ENCODE results near the gene GUCY1A1.

GUCY1A1 gene

DNA sequence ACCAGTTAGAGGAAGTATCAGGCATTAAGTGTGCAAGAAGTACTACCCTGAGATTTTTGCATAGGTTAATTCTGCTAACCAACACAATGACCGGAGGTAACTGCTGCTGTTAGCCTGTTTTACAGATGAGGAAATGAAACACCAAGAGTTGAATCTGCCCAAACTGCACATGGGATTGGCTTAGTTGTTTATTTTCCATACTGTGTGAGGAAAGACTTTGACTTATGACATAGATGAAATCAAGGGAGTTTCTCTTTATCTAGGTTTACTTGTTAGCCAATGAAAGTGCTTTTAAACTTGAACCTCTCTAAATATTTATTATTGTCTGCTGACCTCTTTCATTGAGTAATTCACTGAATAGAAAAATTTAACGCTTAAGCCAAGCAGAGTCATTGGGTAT is 102.4 kb downstream of the GUCY1A1 start:
- ChIA-PET CTCF (interaction anchor here (0.6 kb wide), 1 partner anchor 17 kb away, joined by 3 read pairs; no protein-coding TSS in a partner anchor), POLR2A (no interaction called here)

GRCh38 chr4:155772459-155773195 is 106.0 kb downstream of the GUCY1A1 start:
- Histone ChIP-seq H3K9me3 (ENCODE audit: control insufficient read depth, insufficient read depth, low read depth, low read length) (no peaks in the 10 kb centered on the region), H3K4me3 (ENCODE audit: low read depth, low read length) (no peak overlapping the region), H3K4me1 (ENCODE audit: control insufficient read depth, insufficient read depth, low read length) (no peaks in the 10 kb centered on the region), H3K27ac (ENCODE audit: extremely low read depth, low read depth, low read length) (no peak overlapping the region), H3K36me3 (ENCODE audit: control insufficient read depth in 2 of 2, insufficient read depth in 1 of 2, low read length in 2 of 2) (peaks cover 0 to 11% of the 10 kb centered on the region in 2 experiments; a peak in 2 of 3 replicates)
- POLR2A ChIA-PET, result no interaction called here
- CTCF ChIA-PET, result interaction anchor here (0.6 to 1.4 kb wide), 6 partner anchors 15 to 994 kb away, joined by 3 to 6 read pairs (median 3); no protein-coding TSS in a partner anchor
- no peak for TF ChIP-seq GLI4 (tag by site-specific recombination; IDR thresholded peaks at IDR 0.05)
- no peak for TF ChIP-seq ZNF169 (tag by site-specific recombination; IDR thresholded peaks at IDR 0.05)
- TF ChIP-seq AEBP2 (tag by site-specific recombination; IDR thresholded peaks at IDR 0.05; ENCODE audit: borderline replicate concordance), result no peak
- no peak for TF ChIP-seq TCF7L2 (IDR thresholded peaks at IDR 0.05; ENCODE audit: borderline replicate concordance, low read depth, low read length)
- TF ChIP-seq ZNF23 (tag by site-specific recombination; IDR thresholded peaks at IDR 0.05; ENCODE audit: borderline replicate concordance), result no peak
- no peak for TF ChIP-seq ZNF221 (tag by site-specific recombination; IDR thresholded peaks at IDR 0.05; ENCODE audit: borderline replicate concordance)
- TF ChIP-seq ZSCAN4 (tag by site-specific recombination; IDR thresholded peaks at IDR 0.05), result no peak
- TF ChIP-seq ZNF658 (tag by site-specific recombination; IDR thresholded peaks at IDR 0.05), result no peak
- no peak for TF ChIP-seq ZNF747 (tag by site-specific recombination; IDR thresholded peaks at IDR 0.05)

More for the DNA sequence above, 102.4 kb downstream of the GUCY1A1 start:
- H3K9me3 ChIP-seq (ENCODE audit: control insufficient read depth, insufficient read depth, low read depth, low read length), result no peaks in the 10 kb centered on the region
- no peak overlapping the region for H3K4me3 ChIP-seq (ENCODE audit: low read depth, low read length)
- H3K4me1 ChIP-seq (ENCODE audit: control insufficient read depth, insufficient read depth, low read length), result no peaks in the 10 kb centered on the region
- H3K27ac ChIP-seq (ENCODE audit: extremely low read depth, low read depth, low read length), result no peak overlapping the region
- TF ChIP-seq ZSCAN4 (tag by site-specific recombination; IDR thresholded peaks at IDR 0.05) (no peak), ZNF175 (tag by site-specific recombination; IDR thresholded peaks at IDR 0.05) (no peak), ZNF664 (tag by site-specific recombination; IDR thresholded peaks at IDR 0.05) (no peak), ZNF157 (tag by site-specific recombination; IDR thresholded peaks at IDR 0.05) (no peak), ZNF548 (tag by site-specific recombination; IDR thresholded peaks at IDR 0.05) (no peak), WT1 (tag by site-specific recombination; IDR thresholded peaks at IDR 0.05) (no peak), ZNF121 (tag by site-specific recombination; IDR thresholded peaks at IDR 0.05) (no peak), ZNF777 (tag by site-specific recombination; IDR thresholded peaks at IDR 0.05; ENCODE audit: borderline replicate concordance) (no peak), ZNF580 (tag by site-specific recombination; IDR thresholded peaks at IDR 0.05) (no peak), AEBP2 (tag by site-specific recombination; IDR thresholded peaks at IDR 0.05; ENCODE audit: borderline replicate concordance) (no peak), ZXDB (tag by site-specific recombination; IDR thresholded peaks at IDR 0.05) (no peak), PRDM1 (tag by site-specific recombination; IDR thresholded peaks at IDR 0.05) (no peak), ZBTB20 (tag by site-specific recombination; IDR thresholded peaks at IDR 0.05) (no peak), ZNF239 (tag by site-specific recombination; IDR thresholded peaks at IDR 0.05) (no peak), ZNF707 (tag by site-specific recombination; IDR thresholded peaks at IDR 0.05) (no peak), REPIN1 (tag by site-specific recombination; IDR thresholded peaks at IDR 0.05; ENCODE audit: low read depth) (no peak), SCRT2 (tag by site-specific recombination; IDR thresholded peaks at IDR 0.05) (no peak)
- TF ChIP-seq, protein P1, sequence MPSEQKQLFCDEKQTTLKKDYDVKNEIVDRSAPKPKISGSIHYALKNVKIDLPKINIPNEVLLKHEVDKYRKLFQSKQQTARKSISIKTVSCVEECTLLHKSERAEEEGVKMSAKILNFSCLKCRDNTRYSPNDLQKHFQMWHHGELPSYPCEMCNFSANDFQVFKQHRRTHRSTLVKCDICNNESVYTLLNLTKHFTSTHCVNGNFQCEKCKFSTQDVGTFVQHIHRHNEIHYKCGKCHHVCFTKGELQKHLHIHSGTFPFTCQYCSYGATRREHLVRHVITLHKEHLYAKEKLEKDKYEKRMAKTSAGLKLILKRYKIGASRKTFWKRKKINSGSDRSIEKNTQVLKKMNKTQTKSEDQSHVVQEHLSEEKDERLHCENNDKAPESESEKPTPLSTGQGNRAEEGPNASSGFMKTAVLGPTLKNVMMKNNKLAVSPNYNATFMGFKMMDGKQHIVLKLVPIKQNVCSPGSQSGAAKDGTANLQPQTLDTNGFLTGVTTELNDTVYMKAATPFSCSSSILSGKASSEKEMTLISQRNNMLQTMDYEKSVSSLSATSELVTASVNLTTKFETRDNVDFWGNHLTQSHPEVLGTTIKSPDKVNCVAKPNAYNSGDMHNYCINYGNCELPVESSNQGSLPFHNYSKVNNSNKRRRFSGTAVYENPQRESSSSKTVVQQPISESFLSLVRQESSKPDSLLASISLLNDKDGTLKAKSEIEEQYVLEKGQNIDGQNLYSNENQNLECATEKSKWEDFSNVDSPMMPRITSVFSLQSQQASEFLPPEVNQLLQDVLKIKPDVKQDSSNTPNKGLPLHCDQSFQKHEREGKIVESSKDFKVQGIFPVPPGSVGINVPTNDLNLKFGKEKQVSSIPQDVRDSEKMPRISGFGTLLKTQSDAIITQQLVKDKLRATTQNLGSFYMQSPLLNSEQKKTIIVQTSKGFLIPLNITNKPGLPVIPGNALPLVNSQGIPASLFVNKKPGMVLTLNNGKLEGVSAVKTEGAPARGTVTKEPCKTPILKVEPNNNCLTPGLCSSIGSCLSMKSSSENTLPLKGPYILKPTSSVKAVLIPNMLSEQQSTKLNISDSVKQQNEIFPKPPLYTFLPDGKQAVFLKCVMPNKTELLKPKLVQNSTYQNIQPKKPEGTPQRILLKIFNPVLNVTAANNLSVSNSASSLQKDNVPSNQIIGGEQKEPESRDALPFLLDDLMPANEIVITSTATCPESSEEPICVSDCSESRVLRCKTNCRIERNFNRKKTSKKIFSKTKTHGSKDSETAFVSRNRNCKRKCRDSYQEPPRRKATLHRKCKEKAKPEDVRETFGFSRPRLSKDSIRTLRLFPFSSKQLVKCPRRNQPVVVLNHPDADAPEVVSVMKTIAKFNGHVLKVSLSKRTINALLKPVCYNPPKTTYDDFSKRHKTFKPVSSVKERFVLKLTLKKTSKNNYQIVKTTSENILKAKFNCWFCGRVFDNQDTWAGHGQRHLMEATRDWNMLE (tag by site-specific recombination; conservative IDR thresholded peaks at IDR 0.05; ENCODE audit: low read depth), result no peak
- H3K36me3 ChIP-seq (ENCODE audit: control insufficient read depth in 2 of 2, insufficient read depth in 1 of 2, low read length in 2 of 2), result no peaks in the 10 kb centered on the region

All from HEK293 (cell line).